K562 (cell line): ENCODE results near the gene CTXND1. TPM values are rescaled to one million over a fixed set of nuclear protein-coding genes. Genes with fewer than 3 reads are reported as not detected.

ENCODE experiments used
- ATAC-seq: fragments of 200-7000 bp; cut with Tn5 transposase; 3 replicates; pipeline ENCODE4 v1.9.1; 2020; ENCODE audit warnings: moderate library complexity
- BruUV-seq: library from RNA; stranded (reverse); fragments of 400-500 nt; replicated peaks from 2 replicates; lab custom pipeline; 2021; lab: Mats Ljungman, UMichigan
- CTCF ChIA-PET: fragments of 300-600 bp; formaldehyde crosslinking; extraction: SDS; loops from one replicate; lab custom pipeline; 2021; ENCODE audit warnings: low intra/inter-chr PET ratio; lab: Yijun Ruan, JAX
- POLR2A ChIA-PET: fragments of 300-600, 350-650 bp; sonication (Branson Sonifier 250); formaldehyde crosslinking; extraction: SDS; loops from one replicate; lab custom pipeline; 2021; ENCODE audit warnings: antibody characterized with exemption, inconsistent platforms; lab: Yijun Ruan, JAX
- DNase-seq, 4 experiments: peaks; one replicate each; pipeline versions ENCODE4 v3.0.0 to v3.0.0-alpha.2; 2011 to 2018; ENCODE audit warnings: low spot score in 3 of 4, mixed read lengths in 3 of 4; ENCODE audit errors: extremely low read depth in 1 of 4
- FAIRE-seq: peaks from 2 replicates; lab custom pipeline; 2011; peaks lifted over from hg19 to GRCh38; lab: Jason Lieb, UNC
- H2AFZ ChIP-seq: 2 replicates; pipeline ENCODE4 v1.6.0; 2011; ENCODE audit warnings: low read depth, low read length, control low read depth, inconsistent platforms
- H3K27ac ChIP-seq: fragments of 200-600 bp; 3 replicates; pipeline ENCODE4 v1.8.0; 2011; ENCODE audit warnings: low read depth, mild to moderate bottlenecking, control low read depth, inconsistent platforms, low read length, moderate library complexity, mixed read lengths; ENCODE audit errors: extremely low read depth
- H3K27me3 ChIP-seq, 2 experiments: fragments of 300-600 bp in 1 of 2; 2 replicates in 1 of 2; 3 replicates in 1 of 2; pipeline versions ENCODE4 v1.6.0 to v1.8.0; 2011; ENCODE audit warnings: inconsistent platforms in 2 of 2, low read length in 2 of 2, mild to moderate bottlenecking in 1 of 2, mixed read lengths in 1 of 2, moderate library complexity in 1 of 2; ENCODE audit not compliant: control insufficient read depth in 2 of 2, insufficient read depth in 2 of 2
- H3K36me3 ChIP-seq: fragments of 300-600 bp; 3 replicates; pipeline ENCODE4 v1.8.0; 2011; ENCODE audit warnings: mild to moderate bottlenecking, low read length, inconsistent platforms; ENCODE audit not compliant: control insufficient read depth, insufficient read depth
- H3K4me1 ChIP-seq, 2 experiments: fragments of 200-600 bp in 1 of 2; replicated peaks in 1 of 2; 2 replicates in 1 of 2; 3 replicates in 1 of 2; pipeline versions ENCODE4 v1.5.1 to v1.8.0; 2011; ENCODE audit warnings: inconsistent platforms in 2 of 2, low read length in 2 of 2, mild to moderate bottlenecking in 1 of 2, mixed read lengths in 1 of 2, moderate library complexity in 1 of 2; ENCODE audit not compliant: control insufficient read depth in 2 of 2, insufficient read depth in 2 of 2
- H3K4me2 ChIP-seq: 2 replicates; pipeline ENCODE4 v1.6.1; 2011; ENCODE audit warnings: low read length, control low read depth, inconsistent platforms, mixed read lengths; ENCODE audit not compliant: insufficient read depth
- H3K4me3 ChIP-seq: fragments of 200-600 bp; sonication (generic), shearing (Covaris generic); 2 replicates; pipeline ENCODE4 v1.5.1; 2016; ENCODE audit warnings: control low read depth, inconsistent platforms
- H3K79me2 ChIP-seq: fragments of 200-600 bp; 3 replicates; pipeline ENCODE4 v1.8.0; 2011; ENCODE audit warnings: low read length, inconsistent platforms; ENCODE audit not compliant: control insufficient read depth, insufficient read depth
- H3K9ac ChIP-seq, 2 experiments: 2 replicates each; pipeline versions ENCODE4 v1.6.0 to v1.6.1; 2011; ENCODE audit warnings: low read depth in 2 of 2, low read length in 2 of 2, control low read depth in 1 of 2, inconsistent platforms in 1 of 2, mild to moderate bottlenecking in 1 of 2, mixed read lengths in 1 of 2; ENCODE audit not compliant: insufficient read depth in 1 of 2
- H3K9me1 ChIP-seq: one replicate; pipeline ENCODE4 v1.6.0; 2011; ENCODE audit warnings: inconsistent platforms, mild to moderate bottlenecking, low read length, moderate library complexity; ENCODE audit not compliant: control insufficient read depth, insufficient read depth
- H3K9me3 ChIP-seq: replicated peaks from 2 replicates; pipeline ENCODE4 v1.5.1; 2011; ENCODE audit warnings: low read depth, low read length, inconsistent platforms; ENCODE audit not compliant: control insufficient read depth, insufficient read depth
- H4K20me1 ChIP-seq: replicated peaks from 2 replicates; pipeline ENCODE4 v1.6.1; 2011; ENCODE audit warnings: low read length, inconsistent platforms, mixed read lengths; ENCODE audit not compliant: control insufficient read depth, insufficient read depth
- RBM25 ChIP-seq: fragments of 200-400 bp; formaldehyde crosslinking; IDR thresholded peaks from 2 replicates; pipeline ENCODE4 v1.6.1; 2018; ENCODE audit warnings: low read length, low read depth, moderate library complexity; ENCODE audit not compliant: severe bottlenecking
- ZFX ChIP-seq: sonication (generic); formaldehyde crosslinking; IDR thresholded peaks from 2 replicates; pipeline ENCODE4 v1.8.0; 2022; ENCODE audit warnings: mild to moderate bottlenecking, missing genetic modification reagents, moderate library complexity
- ZHX1 ChIP-seq: fragments of 150-350 bp; conservative IDR thresholded peaks from 2 replicates; pipeline ENCODE4 v1.6.1; 2014; ENCODE audit warnings: low read length
- ZNF324 ChIP-seq: fragments of 250-450 bp; sonication (Bioruptor Pico); IDR thresholded peaks from 2 replicates; pipeline ENCODE4 v1.4.0; 2020; ENCODE audit warnings: mild to moderate bottlenecking
- WGBS: fragments of 100-300 bp; shearing (Covaris generic); methylation state at CpG from one replicate; pipeline ENCODE4 v1.1.6; 2016; ENCODE audit warnings: low coverage, mixed read lengths; ENCODE audit not compliant: insufficient coverage; ENCODE audit errors: missing lambda C conversion rate; 5-methylcytosine and 5-hydroxymethylcytosine counted together
- in situ Hi-C: fragments of 300-500 bp; cut with MboI; formaldehyde crosslinking; loops from 4 replicates; pipeline ENCODE4 v1.15.0; 2018; ENCODE audit warnings: inconsistent platforms, mixed read lengths
- intact Hi-C: fragments of 100-400 bp; cut with micrococcal nuclease; formaldehyde crosslinking; loops from 2 replicates; pipeline ENCODE4 v1.14.2; 2022
- polyA plus RNA-seq, 8 experiments: library from polyadenylated mRNA; depleted of rRNA in 4 of 8; stranded (reverse) in 5 of 8; unstranded in 3 of 8; fragments of >200 nt; fragmentation: Nextera tagmentation in 2 of 8; fragmentation: Illumina TruSeq in 1 of 8; extraction: Ambion mirVana in 2 of 8; extraction: Trizol in 1 of 8; gene quantifications; 2 replicates each; pipeline versions ENCODE4 v1.2.1 to v1.2.3, GENCODE V29; 2011 to 2014; ENCODE audit warnings: inconsistent platforms in 1 of 8, missing spikeins in 1 of 8
- total RNA-seq, 7 experiments: library from RNA; depleted of rRNA in 6 of 7; stranded (reverse); fragments of >200 nt in 6 of 7; fragmentation: Illumina TruSeq in 2 of 7; extraction: Trizol in 2 of 7; gene quantifications; 2 replicates each; pipeline versions ENCODE4 v1.2.1 to v1.2.3, GENCODE V29; 2011 to 2021; ENCODE audit warnings: low replicate concordance in 1 of 7

The CTXND1 gene
- total and polyA plus RNA-seq, 9 of the 15 experiments (the other 6 are each of a cell fraction or from before 2014, with no cell fraction given): 0.04 TPM; not detected in 7

- Histone ChIP-seq H3K4me3 (no peak overlapping the region), H3K36me3 (no peaks in the 10 kb centered on the region), H2AFZ (no peak overlapping the region), H4K20me1 (0 out of 2 replicates have a peak, but pooled peaks cover 11% of the 10 kb centered on the region)
- under 1% methylated on average over 9 of the region's 9 CpGs for WGBS
- in situ Hi-C loops: no loop called here
- TF ChIP-seq ZNF324 (CRISPR knock-in tag) (no peak), RBM25 (peak; percentile 36), ZFX (CRISPR knock-in tag) (no peak), ZHX1 (no peak)
- TF ChIP-seq, all 486 proteins: peak for 1
- H3K9ac ChIP-seq: no peak overlapping the region
- H3K27me3 ChIP-seq: peaks cover 32 to 35% of the 10 kb centered on the region in 2 experiments
- H3K27ac ChIP-seq: no peak overlapping the region
- intact Hi-C loops: no loop called here
- H3K4me1 ChIP-seq: peaks cover 0 to 6% of the 10 kb centered on the region in 2 experiments; a peak in 1 of 5 replicates
- POLR2A ChIA-PET: interaction anchor here (0.8 kb wide), 1 partner anchor 136 kb away, joined by 3 read pairs; no protein-coding TSS in a partner anchor
- H3K79me2 ChIP-seq: no peaks in the 10 kb centered on the region
- no peaks in the 10 kb centered on the region for H3K9me3 ChIP-seq
- H3K9me1 ChIP-seq: no peaks in the 10 kb centered on the region
- no peak; the same call in 2 of the 3 replicates for ATAC-seq
- no peak overlapping the region for H3K4me2 ChIP-seq
- CTCF ChIA-PET: no interaction called here
- no peak for FAIRE-seq
- BruUV-seq: no TSS peak
- DNase-seq: no peak
Observed at GRCh38 chr15:80202641-80203360, 49.2 kb downstream of the CTXND1 start.
